Ascending aorta (tissue), 2 donors: ENCODE results near the gene MED12. TPM values are rescaled to one million over a fixed set of nuclear protein-coding genes. Genes with fewer than 3 reads are reported as not detected.

ENCODE experiments used
- DNase-seq, 2 donors: peaks; one replicate each; pipeline ENCODE4 v3.0.0-alpha.2; 2019; ENCODE audit warnings: low spot score in 2 of 2
- H3K27ac ChIP-seq, 2 donors: fragments of 200-600 bp; sonication (generic); one replicate each; pipeline ENCODE4 v1.5.1; 2016 to 2017; ENCODE audit warnings: mild to moderate bottlenecking in 1 of 2
- H3K27me3 ChIP-seq: fragments of 200-600 bp; sonication (generic); one replicate; pipeline ENCODE4 v1.5.1; 2017
- H3K36me3 ChIP-seq, 2 donors: fragments of 200-600 bp; sonication (generic); one replicate each; pipeline ENCODE4 v1.5.1; 2016
- H3K4me1 ChIP-seq, 2 donors: fragments of 200-600 bp; sonication (generic); one replicate each; pipeline ENCODE4 v1.5.1; 2016 to 2017; ENCODE audit warnings: mild to moderate bottlenecking in 1 of 2
- H3K4me3 ChIP-seq, 2 donors: fragments of 200-600 bp; sonication (generic); one replicate each; pipeline ENCODE4 v1.5.1; 2016 to 2017; ENCODE audit warnings: mild to moderate bottlenecking in 1 of 2
- H3K9me3 ChIP-seq, 2 donors: fragments of 200-600 bp; sonication (generic); one replicate each; pipeline ENCODE4 v1.5.1; 2016
- CTCF ChIP-seq, 3 experiments: fragments of 200-600 bp in 2 of 3; fragments of 450-650 bp in 1 of 3; sonication (generic) in 2 of 3; IDR thresholded peaks; one replicate each; pipeline ENCODE4 v1.5.1; 2016 to 2019; ENCODE audit warnings: antibody characterized with exemption in 3 of 3, mild to moderate bottlenecking in 1 of 3, moderate library complexity in 1 of 3
- intact Hi-C: fragments of 100-400 bp; cut with DNase I; formaldehyde crosslinking; loops from one replicate; pipeline ENCODE4 v1.15.1; 2023
- total RNA-seq: library from RNA; depleted of rRNA; stranded (reverse); fragments of >200 nt; gene quantifications from one replicate; pipeline ENCODE4 v1.1.0, GENCODE V29; 2016

Gene MED12
- total RNA-seq, 1 donor from 2014 or later: 36.9 TPM

- no peak overlapping the region for H3K4me3 ChIP-seq
- H3K9me3 ChIP-seq: no peaks in the 10 kb centered on the region
- H3K36me3 ChIP-seq: no peaks in the 10 kb centered on the region
- no peaks in the 10 kb centered on the region for H3K27me3 ChIP-seq
- no peaks in the 10 kb centered on the region for H3K4me1 ChIP-seq
- no peak overlapping the region for H3K27ac ChIP-seq
- intact Hi-C loops: no loop called here
- TF ChIP-seq CTCF (IDR thresholded peaks at IDR 0.05): no peak
- no peak for DNase-seq
Observed at GRCh38 chrX:71085900-71086299, 32.5 kb upstream of the MED12 start.

GRCh38 chrX:71091263-71091662, 27.1 kb upstream of the MED12 start:
- intact Hi-C loops: no loop called here
- DNase-seq: no peak
- Histone ChIP-seq H3K4me1 (peaks cover 0 to 4% of the 10 kb centered on the region in 2 donors), H3K27ac (no peak overlapping the region), H3K4me3 (no peak overlapping the region), H3K36me3 (no peaks in the 10 kb centered on the region), H3K9me3 (no peaks in the 10 kb centered on the region), H3K27me3 (no peaks in the 10 kb centered on the region)
- TF ChIP-seq CTCF (IDR thresholded peaks at IDR 0.05): no peak

GRCh38 chrX:71095033-71095432, 23.4 kb upstream of the MED12 start:
- Histone ChIP-seq H3K4me3 (peak overlapping the region; percentile 55 to 64), H3K27ac (no peak overlapping the region), H3K9me3 (no peaks in the 10 kb centered on the region), H3K36me3 (no peaks in the 10 kb centered on the region), H3K27me3 (no peaks in the 10 kb centered on the region), H3K4me1 (peaks cover 0 to 4% of the 10 kb centered on the region in 2 donors)
- TF ChIP-seq CTCF (IDR thresholded peaks at IDR 0.05): no peak
- no peak for DNase-seq
- intact Hi-C loops: loop anchor here (1.0 kb wide), 1 partner anchor 27 kb away; the partner anchor contains the start of gene SNX12

- Histone ChIP-seq H3K4me1 (peaks cover 0 to 4% of the 10 kb centered on the region in 2 donors), H3K27me3 (no peaks in the 10 kb centered on the region), H3K27ac (peak within 1 kb of the TSS; percentile 49 to 73), H3K4me3 (peak within 1 kb of the TSS; percentile 55 to 64), H3K36me3 (no peaks in the 10 kb centered on the region), H3K9me3 (no peaks in the 10 kb centered on the region)
- TF ChIP-seq CTCF (IDR thresholded peaks at IDR 0.05): no peak
- intact Hi-C loops: loop anchor here (1.0 kb wide), 1 partner anchor 27 kb away; the partner anchor contains the start of gene SNX12
- DNase-seq: peak; percentile 74 to 93
Observed at GRCh38 chrX:71095555-71095980, 22.8 kb upstream of the MED12 start, which contains the start of gene FOXO4. TSS of gene FOXO4 (plus strand) at chrX:71095851. CDS start at chrX:71096529, 678 bp downstream.

- no peak for TF ChIP-seq CTCF (IDR thresholded peaks at IDR 0.05)
- intact Hi-C loops: loop anchor here (1.0 kb wide), 3 partner anchors 22 to 86 kb away; partner anchors contain the start of genes MED12 and SNX12
- no peaks in the 10 kb centered on the region for H3K27me3 ChIP-seq
- no peaks in the 10 kb centered on the region for H3K36me3 ChIP-seq
- peak overlapping the region; percentile 49 to 73 for H3K27ac ChIP-seq
- H3K4me1 ChIP-seq: peaks cover 0 to 4% of the 10 kb centered on the region in 2 donors
- no peaks in the 10 kb centered on the region for H3K9me3 ChIP-seq
- H3K4me3 ChIP-seq: peak overlapping the region; percentile 55 to 64
- DNase-seq: peak in 1 of 2 donors; percentile 75
Observed at GRCh38 chrX:71095981-71096759, 22.2 kb upstream of the MED12 start.
